GM21723 (cell line): ENCODE data around the gene ASPDH.

Source experiments
- ATAC-seq: cut with Tn5 transposase; IDR thresholded peaks from one replicate; pipeline ENCODE4 v1.9.1; 2021; ENCODE audit warnings: mild to moderate bottlenecking, moderate library complexity; ENCODE audit not compliant: unreplicated experiment

Gene ASPDH

GRCh38 chr19:50516456-50516855 is 2.7 kb upstream of the ASPDH start:
- ATAC-seq = no peak

GRCh38 chr19:50515168-50515561 is 1.5 kb upstream of the ASPDH start:
- ATAC-seq = no peak

GRCh38 chr19:50514346-50515167 is 844 bp upstream of the ASPDH start:
- ATAC-seq = no peak

- no peak for ATAC-seq
Measured at GRCh38 chr19:50512999-50513745, 541 bp downstream of the ASPDH start.

- no peak for ATAC-seq
Measured at GRCh38 chr19:50512112-50512998, 1.4 kb downstream of the ASPDH start.

- ATAC-seq = peak; percentile 85
Measured at GRCh38 chr19:50511069-50511822, 2.5 kb downstream of the ASPDH start, which contains the start of gene JOSD2. Gene JOSD2, minus strand, starts transcription at chr19:50511191. Its CDS starts 760 bp downstream, at chr19:50510431.

- no peak for ATAC-seq
Measured at GRCh38 chr19:50510700-50511068, 3.0 kb downstream of the ASPDH start.

- no peak for ATAC-seq
Measured at GRCh38 chr19:50510121-50510670, 3.5 kb downstream of the ASPDH start.

GRCh38 chr19:50509366-50509765 is 4.3 kb downstream of the ASPDH start:
- ATAC-seq = no peak

- ATAC-seq = no peak
Measured at GRCh38 chr19:50508843-50509190, 4.9 kb downstream of the ASPDH start.

GRCh38 chr19:50507376-50507775 is 6.3 kb downstream of the ASPDH start:
- no peak for ATAC-seq

- ATAC-seq = no peak
Measured at GRCh38 chr19:50506700-50507099, 7.0 kb downstream of the ASPDH start.

GRCh38 chr19:50505856-50506611 is 7.7 kb downstream of the ASPDH start:
- ATAC-seq = no peak

- no peak for ATAC-seq
Measured at GRCh38 chr19:50501568-50502475, 11.9 kb downstream of the ASPDH start.

- ATAC-seq = no peak
Measured at GRCh38 chr19:50501186-50501567, 12.5 kb downstream of the ASPDH start.

GRCh38 chr19:50500753-50501151 is 13.0 kb downstream of the ASPDH start:
- ATAC-seq = no peak

GRCh38 chr19:50500060-50500752 is 13.5 kb downstream of the ASPDH start:
- ATAC-seq = no peak
